Stimulated activated CD8-positive, alpha-beta memory T cell treated with anti-CD3 and anti-CD28 coated beads, Interleukin-2, amount 100 ng/mL, for 1 hour (primary cell): Measurements from ENCODE around the gene LAMC3.

ENCODE experiments used
- DNase-seq, 2 donors: peaks; one replicate each; pipeline ENCODE4 v3.0.0-alpha.2; 2020; ENCODE audit warnings: low read depth in 2 of 2

Gene LAMC3

DNA sequence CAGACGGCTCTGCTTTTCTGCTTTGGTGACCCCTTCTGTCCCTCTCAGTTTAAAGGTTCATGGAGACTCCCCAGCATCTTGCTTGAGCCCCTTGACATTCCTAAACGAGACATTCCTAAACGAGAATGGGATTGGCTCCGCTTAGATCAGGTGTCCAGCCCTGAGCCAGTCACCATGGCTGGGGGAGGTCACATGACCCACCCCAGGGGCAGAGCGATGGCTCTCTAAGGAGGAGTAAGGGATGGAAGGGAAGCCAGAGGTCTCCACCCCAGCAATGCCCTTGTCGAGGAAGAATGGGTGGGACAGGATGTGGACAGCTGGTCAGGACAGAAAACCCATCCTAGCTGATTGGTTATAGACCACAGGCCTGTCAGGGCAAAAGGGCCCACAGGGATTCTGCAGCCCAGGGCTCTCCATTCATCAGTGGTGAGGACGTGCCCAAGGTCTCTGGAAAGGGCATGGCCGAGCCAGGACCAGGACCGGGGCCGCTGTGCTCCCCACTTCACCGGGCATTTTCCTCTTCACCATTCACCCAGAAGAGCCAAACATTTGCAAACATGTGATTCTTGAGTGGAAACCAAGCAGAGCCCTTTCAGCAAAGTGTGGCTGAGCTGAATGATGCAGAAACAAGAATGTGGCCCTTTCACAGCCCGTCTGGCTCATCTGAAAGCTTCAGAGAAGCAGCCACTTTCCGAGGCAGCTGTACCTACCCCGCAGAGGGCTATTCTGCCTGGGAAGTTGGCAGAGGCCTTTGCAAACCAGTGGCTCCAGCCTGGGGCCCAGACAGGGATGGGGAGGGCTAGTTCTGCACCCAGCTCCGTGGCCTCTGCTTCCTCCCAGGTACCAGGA, 67.6 kb downstream of the LAMC3 start:
- no peak for DNase-seq

DNA sequence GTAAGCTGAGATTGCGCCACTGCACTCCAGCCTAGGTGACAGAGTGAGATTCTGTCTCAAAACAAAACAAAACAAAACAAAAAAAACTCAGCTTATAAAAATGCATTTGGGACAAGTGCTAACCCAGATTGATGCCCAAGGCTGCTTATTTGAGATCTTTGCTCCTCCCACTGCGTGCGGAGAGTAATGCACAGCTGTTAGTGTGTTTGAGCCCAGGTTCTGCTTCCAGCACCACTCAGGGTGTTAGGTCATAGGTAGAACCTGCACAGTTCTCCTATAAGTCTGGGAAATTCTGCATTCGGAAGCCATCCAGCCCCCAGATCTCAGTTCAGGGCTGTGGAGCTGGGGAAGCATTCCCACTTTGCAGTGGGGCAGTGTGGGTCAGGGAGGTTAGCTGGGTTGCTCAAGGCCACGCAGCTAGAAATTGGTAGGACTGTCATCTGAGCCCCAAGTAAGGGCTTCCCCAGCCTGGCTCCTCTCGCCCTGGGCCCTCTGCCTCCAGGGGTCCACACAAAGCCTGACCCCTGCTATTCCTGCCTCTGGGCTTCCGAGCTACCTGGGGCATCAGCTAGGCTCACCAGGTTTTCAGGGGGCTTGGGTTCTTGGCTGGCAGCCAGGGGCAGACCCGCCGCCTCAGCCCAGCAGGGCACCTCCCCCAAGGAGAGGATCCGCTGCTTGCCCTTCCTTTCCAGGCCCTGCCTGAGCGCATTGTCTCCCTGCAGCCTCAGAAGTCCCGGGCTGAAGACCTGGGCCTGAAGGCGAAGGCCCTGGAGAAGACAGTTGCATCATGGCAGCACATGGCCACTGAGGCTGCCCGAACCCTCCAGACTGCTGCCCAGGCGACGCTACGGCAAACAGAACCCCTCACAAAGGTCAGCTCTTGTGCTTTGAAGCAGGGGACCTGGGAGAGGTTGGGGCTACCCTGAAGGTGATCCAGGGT, 69.7 kb downstream of the LAMC3 start:
- no peak for DNase-seq

DNA sequence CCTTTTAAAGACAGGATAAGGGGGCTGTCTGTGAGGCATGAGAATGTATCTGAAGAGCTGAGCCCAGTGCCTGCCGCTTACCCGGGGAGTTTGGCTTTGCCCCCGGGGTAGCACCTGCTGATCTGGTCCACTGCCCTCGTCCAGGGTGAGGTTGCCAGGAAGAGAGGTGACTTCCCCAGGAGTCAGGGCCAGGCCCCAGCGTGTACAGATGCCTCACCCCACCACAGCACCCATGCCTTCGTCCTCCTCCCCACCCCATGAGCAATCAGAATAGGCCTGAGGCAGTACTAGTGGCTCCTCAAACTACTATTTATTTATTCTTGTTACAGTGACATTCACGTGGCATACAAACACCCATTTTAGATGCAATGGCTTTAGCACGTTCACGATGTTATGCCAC, 71.6 kb downstream of the LAMC3 start:
- no peak for DNase-seq

DNA sequence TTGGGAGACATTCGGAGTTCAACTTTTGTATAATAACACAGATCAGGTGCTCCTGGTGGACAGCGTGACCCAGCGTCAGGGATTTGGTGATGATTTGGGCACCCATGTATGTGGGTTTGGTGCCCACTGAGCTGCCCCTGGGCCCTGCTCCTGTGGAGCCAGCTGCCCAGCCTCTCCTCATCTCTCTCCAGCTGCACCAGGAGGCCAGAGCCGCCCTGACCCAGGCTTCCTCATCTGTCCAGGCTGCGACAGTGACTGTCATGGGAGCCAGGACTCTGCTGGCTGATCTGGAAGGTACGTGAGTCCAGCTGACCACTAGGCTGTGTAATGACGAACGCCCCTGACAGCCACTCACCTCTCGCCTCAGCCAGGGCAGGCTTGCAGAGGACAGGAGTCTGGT, 72.9 kb downstream of the LAMC3 start:
- no peak for DNase-seq

DNA sequence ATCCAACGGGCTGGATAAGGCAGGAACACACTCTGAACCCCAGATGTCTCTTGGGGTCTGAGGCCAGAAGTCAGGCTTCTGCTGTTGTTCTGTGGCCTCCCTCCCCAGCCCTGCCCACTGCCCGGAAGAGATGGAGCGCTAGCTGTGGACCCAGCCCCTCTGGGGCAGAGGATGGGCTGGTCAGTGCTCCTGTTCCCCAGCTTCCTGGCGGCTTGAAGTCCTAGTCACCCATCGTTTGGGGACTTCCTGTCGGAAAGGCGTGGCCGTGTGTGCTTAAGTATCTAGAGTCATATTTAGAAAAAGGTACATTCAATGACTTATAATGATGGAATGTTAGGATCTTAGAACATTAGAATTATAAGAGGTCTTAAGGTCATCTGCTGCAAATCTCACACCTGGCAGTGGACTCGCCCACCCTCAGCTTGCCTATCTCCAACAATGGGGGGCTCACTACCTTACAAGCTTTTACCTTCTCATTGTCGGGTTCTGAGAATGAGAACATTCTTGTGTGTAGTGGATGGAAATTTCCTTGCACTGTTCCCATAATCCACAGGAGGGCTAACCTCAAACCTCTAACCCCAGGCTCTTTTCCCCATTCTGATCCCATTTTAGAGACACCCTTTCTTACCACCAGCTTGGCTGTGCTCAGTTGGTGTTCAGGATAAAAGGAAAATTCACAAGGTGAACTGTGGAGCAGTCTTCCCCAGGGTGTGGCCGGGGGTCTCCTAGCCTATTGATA, 74.0 kb downstream of the LAMC3 start:
- no peak for DNase-seq

DNA sequence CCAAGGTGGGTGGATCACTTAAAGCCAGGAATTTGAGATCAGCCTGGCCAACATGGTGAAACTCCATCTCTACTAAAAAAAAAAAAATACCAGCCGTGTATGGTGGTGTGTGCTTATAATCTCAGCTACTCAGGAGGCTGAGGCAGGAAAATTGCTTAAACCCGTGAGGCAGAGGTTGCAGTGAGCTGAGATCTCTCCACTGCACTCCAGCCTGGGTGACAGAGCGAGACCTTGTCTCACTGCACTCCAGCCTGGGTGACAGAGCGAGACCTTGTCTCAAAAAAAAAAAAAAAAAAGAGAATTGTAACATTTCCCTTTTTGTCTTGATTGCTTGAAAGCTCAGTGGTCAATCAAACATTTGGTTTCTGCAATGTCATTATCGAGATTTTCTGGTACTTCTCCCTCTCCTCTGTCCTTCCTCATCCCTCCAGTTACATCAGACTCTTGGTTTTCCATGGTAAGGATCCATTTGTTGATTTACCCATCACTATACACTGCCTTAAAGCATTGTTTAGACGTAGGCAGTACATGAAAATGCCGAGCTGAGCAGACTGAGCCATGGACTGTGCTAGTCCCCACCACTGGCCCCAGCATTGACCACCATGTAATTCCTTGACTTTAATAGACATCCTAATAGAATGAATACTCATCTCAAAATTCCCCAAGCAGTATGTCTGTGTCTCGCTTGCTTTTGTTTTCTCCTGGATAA, 75.8 kb downstream of the LAMC3 start:
- DNase-seq = no peak

DNA sequence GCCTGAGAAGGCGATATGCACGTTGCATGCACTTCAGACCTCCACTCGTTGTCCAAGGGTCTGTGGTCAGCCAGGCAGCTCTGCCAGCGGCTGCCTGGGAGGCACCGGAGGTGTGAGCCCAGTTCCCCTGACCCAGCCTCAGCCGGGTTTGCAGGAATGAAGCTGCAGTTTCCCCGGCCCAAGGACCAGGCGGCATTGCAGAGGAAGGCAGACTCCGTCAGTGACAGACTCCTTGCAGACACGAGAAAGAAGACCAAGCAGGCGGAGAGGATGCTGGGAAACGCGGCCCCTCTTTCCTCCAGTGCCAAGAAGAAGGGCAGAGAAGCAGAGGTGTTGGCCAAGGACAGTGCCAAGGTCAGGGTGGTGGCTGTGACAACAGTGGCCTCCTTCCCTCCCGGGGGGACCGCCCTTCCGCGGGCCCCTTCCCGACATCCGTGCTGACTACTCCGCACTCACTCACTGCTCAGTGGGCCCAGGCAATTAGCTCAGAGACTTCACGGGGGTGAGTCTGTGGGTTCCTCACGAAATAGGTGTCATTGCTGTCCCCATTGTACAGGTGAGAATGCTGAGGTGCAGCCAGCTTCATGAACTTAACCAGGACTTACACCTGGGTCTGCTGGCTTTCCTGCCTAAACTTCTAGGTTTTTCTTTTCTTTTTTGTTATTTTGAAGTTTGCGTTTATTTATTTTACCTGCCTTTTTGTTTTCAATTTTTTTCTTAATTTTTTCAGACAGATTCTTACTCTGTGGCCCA, 76.6 kb downstream of the LAMC3 start:
- DNase-seq = no peak

DNA sequence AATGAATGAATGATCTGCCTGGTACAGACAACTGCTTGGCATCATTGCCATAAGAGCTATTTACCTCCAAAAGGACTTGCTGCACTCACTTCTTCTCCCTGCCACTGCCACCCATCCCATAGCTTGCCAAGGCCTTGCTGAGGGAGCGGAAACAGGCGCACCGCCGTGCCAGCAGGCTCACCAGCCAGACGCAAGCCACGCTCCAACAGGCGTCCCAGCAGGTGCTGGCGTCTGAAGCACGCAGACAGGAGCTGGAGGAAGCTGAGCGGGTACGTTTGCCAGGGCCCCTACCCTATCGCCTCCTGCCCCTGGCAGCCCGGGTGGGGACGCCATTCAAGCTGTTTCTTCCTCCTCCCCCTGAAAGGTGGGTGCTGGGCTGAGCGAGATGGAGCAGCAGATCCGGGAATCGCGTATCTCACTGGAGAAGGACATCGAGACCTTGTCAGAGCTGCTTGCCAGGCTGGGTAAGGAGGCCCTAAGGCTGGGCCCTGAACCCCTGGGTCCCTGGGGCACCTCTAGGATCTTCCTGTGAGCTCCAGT, 78.5 kb downstream of the LAMC3 start:
- no peak for DNase-seq

DNA sequence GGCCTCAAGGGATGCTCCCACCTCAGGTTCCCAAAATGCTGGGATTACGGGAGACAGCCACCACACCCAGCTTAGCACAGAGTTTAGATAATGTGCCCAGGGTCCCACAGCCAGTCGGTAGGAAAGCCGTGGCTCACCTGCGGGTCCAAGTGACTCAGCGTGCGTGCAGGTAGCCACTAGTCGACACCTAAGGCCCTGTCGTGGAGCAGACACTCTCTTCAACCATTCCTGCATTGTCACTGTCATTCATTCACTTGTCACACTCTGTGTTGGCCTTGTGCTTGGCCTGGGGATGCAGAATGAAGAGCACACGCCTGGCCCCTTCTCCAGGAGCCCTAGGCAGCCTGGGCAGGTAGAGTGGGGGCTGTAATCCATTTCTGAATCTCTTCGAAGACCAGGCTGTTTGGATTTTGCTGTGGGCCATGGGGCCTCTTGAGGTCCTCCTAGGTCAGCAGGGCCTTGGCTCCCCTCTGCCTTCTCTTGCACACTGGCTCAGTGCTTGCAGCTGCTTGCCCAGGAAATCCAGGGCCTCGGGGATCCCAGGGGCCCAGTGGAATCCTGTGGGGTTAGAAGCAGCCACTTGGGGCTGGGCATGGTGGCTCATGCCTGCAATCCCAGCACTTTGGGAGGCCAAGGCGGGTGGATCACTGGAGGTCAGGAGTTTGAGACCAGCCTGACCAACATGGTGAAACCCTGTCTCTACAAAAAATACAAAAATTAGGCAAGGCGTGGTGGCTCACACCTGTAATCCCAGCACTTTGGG, 81.2 kb downstream of the LAMC3 start:
- no peak for DNase-seq

DNA sequence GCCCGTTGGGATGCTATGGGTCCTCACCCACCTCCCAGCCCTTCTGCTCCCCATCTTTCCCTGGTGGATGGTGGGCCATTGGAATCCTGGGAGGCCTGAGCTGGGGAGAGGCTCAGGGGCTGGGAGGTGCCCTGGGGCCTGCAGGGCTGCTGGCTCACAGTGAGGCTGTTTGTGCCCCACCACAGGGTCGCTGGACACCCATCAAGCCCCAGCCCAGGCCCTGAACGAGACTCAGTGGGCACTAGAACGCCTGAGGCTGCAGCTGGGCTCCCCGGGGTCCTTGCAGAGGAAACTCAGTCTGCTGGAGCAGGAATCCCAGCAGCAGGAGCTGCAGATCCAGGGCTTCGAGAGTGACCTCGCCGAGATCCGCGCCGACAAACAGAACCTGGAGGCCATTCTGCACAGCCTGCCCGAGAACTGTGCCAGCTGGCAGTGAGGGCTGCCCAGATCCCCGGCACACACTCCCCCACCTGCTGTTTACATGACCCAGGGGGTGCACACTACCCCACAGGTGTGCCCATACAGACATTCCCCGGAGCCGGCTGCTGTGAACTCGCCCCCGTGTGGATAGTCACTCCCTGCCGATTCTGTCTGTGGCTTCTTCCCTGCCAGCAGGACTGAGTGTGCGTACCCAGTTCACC, 82.5 kb downstream of the LAMC3 start:
- DNase-seq = no peak

DNA sequence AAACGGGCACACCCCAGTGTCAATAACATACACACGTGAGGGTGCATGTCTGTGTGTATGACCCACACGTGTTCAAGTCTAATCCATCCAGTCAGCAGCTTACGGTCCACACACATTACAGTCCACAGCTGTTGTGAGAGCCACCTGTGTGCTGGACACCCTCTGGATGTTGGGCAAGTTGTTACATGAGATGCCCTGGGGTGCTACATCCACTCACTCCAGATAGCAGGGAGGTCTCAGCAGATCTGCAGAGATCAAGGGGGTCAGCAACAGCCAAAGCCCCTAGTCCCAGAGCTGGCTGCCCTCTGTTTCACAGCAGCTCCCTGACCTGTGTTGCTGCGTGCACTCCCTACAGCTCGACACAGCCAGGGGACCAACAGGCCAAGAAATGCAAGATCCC, 83.1 kb downstream of the LAMC3 start:
- no peak for DNase-seq

DNA sequence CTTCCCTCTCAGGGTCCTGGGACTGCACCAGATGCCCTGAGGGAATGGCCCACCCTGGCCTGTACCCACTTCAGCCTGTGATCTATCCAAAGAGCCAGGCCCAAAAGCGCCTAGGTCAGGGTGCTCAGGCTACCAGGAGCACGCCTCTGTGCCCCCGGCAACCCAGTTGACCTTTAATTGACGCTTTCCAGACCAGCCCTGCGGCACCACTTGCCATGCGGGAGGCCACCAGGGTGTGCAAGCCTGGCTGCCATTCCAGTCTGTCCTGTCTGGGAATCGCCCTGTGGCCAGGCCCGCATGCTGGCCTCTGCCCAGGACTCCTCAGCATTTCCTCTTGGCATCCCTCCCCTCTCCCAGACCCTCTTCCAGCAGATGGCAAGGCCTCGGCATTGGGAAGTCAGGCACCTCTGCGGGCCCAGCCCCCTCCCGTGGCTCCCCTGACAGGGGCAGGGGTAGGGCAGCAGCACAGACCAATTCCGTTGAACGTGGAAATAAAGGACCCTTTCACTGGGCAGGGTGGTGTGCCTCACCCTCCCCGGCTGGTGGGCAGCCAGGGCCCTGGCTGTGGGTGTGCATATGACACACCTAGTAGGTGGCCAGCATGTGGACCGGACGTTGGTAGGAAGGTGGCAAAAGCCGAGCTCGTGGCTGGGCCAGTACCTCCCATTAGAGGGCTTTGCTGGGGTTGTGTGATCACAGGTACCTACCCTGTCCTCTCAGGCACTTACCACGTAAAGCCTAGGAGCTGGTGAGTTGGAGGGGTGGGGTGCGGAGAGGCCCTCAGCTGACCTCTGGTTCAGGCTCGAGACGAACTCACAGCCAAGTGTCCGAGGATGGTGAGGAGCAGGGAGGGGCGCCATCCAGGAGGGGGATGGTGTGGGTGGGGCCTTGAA, 83.8 kb downstream of the LAMC3 start:
- DNase-seq = no peak

DNA sequence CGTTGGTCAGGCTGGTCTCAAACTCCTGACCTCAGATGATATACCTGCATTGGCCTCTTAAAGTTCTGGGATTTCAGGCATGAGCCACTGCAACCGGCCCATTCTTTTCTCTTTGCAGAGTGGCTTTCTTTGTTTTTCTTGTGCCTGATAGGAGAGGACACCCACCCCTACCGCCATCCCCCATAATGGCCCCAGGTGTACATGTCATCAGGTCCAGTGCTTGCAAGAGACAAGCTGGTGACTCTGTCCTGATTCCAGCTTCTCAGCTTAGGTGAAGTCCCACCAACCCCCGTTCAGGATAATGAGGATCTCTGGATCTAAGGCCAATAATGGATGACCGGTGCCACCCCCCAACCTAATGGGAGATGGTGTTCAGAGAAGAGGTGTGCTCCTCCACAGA, 85.0 kb downstream of the LAMC3 start:
- DNase-seq = no peak

DNA sequence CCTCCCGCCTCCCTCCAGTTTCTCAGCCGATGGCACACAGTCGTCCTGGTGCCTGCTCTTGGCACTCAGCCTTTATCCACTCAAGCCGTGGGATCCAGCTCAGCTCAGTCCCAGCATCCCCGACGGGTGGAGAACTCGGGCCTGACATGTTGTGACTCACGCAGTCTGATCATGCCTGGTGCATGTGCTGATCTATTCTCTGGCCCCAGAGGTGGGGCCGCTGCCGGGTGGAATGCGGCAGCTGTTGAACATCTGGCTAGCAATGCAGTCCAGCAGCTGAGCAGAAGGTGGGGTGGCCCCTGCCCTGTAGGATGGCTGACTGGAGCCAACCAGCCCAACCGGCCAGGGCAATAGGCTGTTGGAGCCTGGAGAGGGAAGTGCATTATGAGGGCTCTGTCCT, 85.6 kb downstream of the LAMC3 start:
- DNase-seq = no peak

DNA sequence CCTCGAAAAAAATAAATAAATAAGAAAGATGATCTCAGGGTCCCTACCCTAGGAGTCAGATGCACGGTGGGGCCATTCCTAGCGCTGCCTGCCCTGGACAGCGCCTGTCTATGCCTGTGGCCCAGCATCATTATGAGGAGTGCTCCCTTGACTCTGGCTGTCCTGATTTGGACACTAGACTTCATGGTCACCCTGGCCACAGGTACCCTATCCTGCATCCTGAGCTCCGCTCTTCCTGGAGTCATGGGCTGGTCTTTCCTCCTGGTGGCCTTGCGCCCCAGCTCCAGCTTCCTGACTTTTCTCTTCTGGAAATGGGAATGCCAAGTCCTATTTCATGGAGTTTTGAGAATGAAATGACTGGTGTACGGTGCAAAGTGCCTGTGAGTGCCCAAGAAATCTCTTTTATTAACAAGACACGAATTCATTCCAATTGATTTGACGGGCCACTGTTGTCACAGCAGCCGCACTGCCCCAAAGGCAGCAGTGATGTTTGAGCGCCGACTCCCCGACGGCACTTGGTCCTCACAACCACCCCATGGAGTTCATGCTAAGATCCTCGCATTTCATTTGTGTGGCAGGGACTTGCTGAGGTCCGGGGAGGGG, 86.8 kb downstream of the LAMC3 start:
- no peak for DNase-seq

DNA sequence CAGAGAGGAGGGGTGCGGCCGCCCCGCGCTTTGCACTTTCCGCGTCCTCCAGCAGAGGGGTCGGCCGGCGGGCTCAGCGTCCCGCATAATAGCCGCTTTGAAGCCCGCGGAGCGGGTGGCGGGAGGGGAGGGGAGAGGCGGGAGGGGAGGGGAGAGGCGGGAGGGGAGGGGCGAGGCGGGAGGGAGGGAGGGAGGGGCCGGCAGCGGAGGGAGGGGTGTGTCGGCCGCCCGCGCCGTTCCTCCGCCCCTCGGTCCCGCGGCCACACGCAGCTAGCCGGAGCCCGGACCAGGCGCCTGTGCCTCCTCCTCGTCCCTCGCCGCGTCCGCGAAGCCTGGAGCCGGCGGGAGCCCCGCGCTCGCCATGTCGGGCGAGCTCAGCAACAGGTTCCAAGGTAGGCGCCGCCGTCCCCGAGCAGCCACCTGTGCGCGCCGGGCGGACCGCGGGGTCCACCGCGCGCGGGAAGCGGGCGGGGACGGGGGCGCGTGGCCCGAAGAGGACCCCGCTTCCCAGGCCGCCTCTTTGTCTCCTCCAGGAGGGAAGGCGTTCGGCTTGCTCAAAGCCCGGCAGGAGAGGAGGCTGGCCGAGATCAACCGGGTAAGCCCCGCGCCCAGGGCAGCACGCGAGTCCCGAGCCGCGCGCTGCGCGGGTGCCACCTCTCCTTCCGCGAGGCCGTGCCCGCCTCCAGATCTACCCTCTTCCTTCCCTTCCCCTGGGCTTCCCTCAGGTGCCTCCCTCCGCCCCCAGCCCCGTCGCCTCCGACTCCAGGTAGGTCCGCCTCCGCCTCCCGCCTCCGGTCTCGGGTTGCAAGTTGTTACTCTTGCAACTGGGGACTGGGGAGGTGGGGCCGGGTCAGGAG, 87.5 kb downstream of the LAMC3 start, which contains the start of gene AIF1L:
AIF1L (plus strand) TSS at position 263 of the 857 bp plus-strand sequence; CDS start at position 362, 99 bp downstream.
- DNase-seq = no peak
